ENCODE measurements around the gene CNGA3.

Gene CNGA3

GRCh38 chr2:98445683-98446581 is 99.7 kb downstream of the CNGA3 start:
- DNase-seq, result peak; percentile 51

GRCh38 chr2:98446850-98447249 is 100.6 kb downstream of the CNGA3 start:
- DNase-seq, result no peak
